Fibroblast of lung (primary cell): ENCODE measurements around the gene LRRC10B. TPM values are rescaled to one million over a fixed set of nuclear protein-coding genes. Genes with fewer than 3 reads are reported as not detected.
A peak's percentile ranks its signal among the peaks of the same experiment; 100 is the strongest.

Source experiments
- DNase-seq, 2 donors: peaks; one replicate each; pipeline versions ENCODE4 v3.0.0 to v3.0.0-alpha.2; 2010; ENCODE audit warnings: low read depth in 2 of 2
- H2AFZ ChIP-seq: 2 replicates; pipeline ENCODE4 v1.5.1; 2012; ENCODE audit warnings: low read length, control low read depth, inconsistent platforms
- H3K27ac ChIP-seq: 2 replicates; pipeline ENCODE4 v1.5.1; 2011; ENCODE audit warnings: low read length, control low read depth; ENCODE audit not compliant: insufficient read depth
- H3K27me3 ChIP-seq: 2 replicates; pipeline ENCODE4 v1.5.1; 2011; ENCODE audit warnings: mild to moderate bottlenecking, low read length; ENCODE audit not compliant: control insufficient read depth, insufficient read depth
- H3K36me3 ChIP-seq: 2 replicates; pipeline ENCODE4 v1.5.1; 2011; ENCODE audit warnings: low read length; ENCODE audit not compliant: control insufficient read depth, insufficient read depth
- H3K4me1 ChIP-seq: 2 replicates; pipeline ENCODE4 v1.5.1; 2011; ENCODE audit warnings: low read length; ENCODE audit not compliant: control insufficient read depth, insufficient read depth; ENCODE audit errors: extremely low read depth
- H3K4me2 ChIP-seq: 2 replicates; pipeline ENCODE4 v1.5.1; 2011; ENCODE audit warnings: low read length, control low read depth; ENCODE audit not compliant: insufficient read depth; ENCODE audit errors: extremely low read depth
- H3K4me3 ChIP-seq, 4 experiments: fragments of 200-600 bp in 1 of 4; sonication (generic) in 1 of 4; replicated peaks in 1 of 4; 2 replicates each; pipeline ENCODE4 v1.5.1; 2011 to 2016; ENCODE audit warnings: low read length in 4 of 4, low read depth in 3 of 4, mild to moderate bottlenecking in 3 of 4, control low read depth in 2 of 4, inconsistent platforms in 1 of 4, mixed read lengths in 1 of 4; ENCODE audit not compliant: insufficient read depth in 1 of 4; ENCODE audit errors: control extremely low read depth in 1 of 4
- H3K79me2 ChIP-seq: 2 replicates; pipeline ENCODE4 v1.5.1; 2012; ENCODE audit warnings: mild to moderate bottlenecking, low read length, inconsistent platforms; ENCODE audit not compliant: control insufficient read depth, insufficient read depth
- H3K9ac ChIP-seq: 2 replicates; pipeline ENCODE4 v1.5.1; 2011; ENCODE audit warnings: mild to moderate bottlenecking, low read length, control low read depth; ENCODE audit not compliant: insufficient read depth
- H3K9me3 ChIP-seq: 2 replicates; pipeline ENCODE4 v1.5.1; 2012; ENCODE audit warnings: low read depth, low read length; ENCODE audit not compliant: control insufficient read depth, insufficient read depth
- H4K20me1 ChIP-seq: 2 replicates; pipeline ENCODE4 v1.5.1; 2011; ENCODE audit warnings: low read length; ENCODE audit not compliant: control insufficient read depth, insufficient read depth; ENCODE audit errors: extremely low read depth
- EZH2 ChIP-seq: IDR thresholded peaks from 2 replicates; pipeline ENCODE4 v1.5.1; 2012; ENCODE audit warnings: low read length, control low read depth, mild to moderate bottlenecking; ENCODE audit errors: missing control alignments
- polyA plus RNA-seq, 2 donors: library from polyadenylated mRNA; depleted of rRNA in 1 of 2; stranded (reverse) in 1 of 2; unstranded in 1 of 2; fragments of >200 nt; gene quantifications; 2 replicates each; pipeline ENCODE4 v1.2.1, GENCODE V29; 2011 to 2012; ENCODE audit warnings: missing spikeins in 1 of 2
- total RNA-seq: library from RNA; depleted of rRNA; stranded (reverse); fragments of >200 nt; gene quantifications from 2 replicates; pipeline ENCODE4 v1.2.1, GENCODE V29; 2014
- TF ChIP-seq, protein P1 (sequence below), 2 donors: IDR thresholded peaks in 1 of 2; conservative IDR thresholded peaks in 1 of 2; 1 replicate in 1 of 2; 2 replicates in 1 of 2; pipeline ENCODE4 v1.5.1; 2011 to 2012; ENCODE audit warnings: low read length in 2 of 2, control low read depth in 1 of 2, inconsistent platforms in 1 of 2, low read depth in 1 of 2, mild to moderate bottlenecking in 1 of 2

The LRRC10B gene
- total and polyA plus RNA-seq, 2 donors (not counting 1 experiment from before 2014, with no cell fraction given) = 0.17 TPM; not detected in 1

DNA sequence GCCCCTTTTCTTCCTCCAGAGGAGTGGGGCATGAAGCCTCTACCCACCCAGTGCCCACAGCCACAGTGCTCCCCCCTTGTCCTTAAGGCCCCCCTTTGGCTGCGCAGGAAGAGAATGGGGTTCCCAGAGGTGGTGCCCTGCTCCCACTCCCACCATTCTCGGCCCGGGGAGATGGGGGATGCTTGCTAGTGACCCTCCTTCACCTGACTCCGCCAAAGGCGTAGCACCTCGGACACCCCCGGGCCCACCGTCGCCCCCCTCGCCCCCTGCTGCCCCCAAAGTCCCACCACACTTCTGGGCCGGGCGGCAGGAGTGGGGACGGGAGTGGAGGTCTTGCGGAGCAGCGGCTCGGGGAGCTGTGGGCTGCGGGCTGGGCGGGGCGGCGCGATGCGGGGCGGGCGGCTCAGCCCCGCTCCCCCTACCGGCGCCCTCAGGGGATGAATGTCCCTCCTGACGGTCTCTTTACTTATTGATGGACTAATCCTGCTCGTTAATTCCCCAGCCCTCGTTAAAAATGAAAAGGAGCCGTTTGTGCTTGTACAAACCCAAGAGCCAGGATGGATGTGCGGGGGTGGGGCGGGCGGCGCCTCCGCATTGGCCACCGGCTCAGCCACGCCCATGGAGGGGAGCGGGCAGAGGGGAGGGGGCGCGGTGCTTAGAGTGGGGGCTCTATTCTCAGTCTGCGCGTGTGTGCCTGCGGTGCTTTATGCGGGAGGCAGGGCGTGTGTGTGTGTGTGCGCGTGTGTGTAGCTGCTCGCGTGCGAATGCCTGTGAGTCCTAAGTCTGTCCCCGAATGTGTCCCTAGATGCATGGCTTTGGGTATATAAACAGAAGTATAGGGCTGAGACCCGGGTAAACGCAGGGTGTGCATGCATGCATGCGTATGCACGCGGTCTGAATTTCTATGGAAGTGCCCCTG is 46.8 kb downstream of the LRRC10B start:
- H2AFZ ChIP-seq = no peak overlapping the region
- no peak overlapping the region for H3K9ac ChIP-seq
- TF ChIP-seq EZH2 = peak; percentile 56
- TF ChIP-seq, protein P1, sequence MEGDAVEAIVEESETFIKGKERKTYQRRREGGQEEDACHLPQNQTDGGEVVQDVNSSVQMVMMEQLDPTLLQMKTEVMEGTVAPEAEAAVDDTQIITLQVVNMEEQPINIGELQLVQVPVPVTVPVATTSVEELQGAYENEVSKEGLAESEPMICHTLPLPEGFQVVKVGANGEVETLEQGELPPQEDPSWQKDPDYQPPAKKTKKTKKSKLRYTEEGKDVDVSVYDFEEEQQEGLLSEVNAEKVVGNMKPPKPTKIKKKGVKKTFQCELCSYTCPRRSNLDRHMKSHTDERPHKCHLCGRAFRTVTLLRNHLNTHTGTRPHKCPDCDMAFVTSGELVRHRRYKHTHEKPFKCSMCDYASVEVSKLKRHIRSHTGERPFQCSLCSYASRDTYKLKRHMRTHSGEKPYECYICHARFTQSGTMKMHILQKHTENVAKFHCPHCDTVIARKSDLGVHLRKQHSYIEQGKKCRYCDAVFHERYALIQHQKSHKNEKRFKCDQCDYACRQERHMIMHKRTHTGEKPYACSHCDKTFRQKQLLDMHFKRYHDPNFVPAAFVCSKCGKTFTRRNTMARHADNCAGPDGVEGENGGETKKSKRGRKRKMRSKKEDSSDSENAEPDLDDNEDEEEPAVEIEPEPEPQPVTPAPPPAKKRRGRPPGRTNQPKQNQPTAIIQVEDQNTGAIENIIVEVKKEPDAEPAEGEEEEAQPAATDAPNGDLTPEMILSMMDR (conservative IDR thresholded peaks at IDR 0.05 in 1 of 2, IDR thresholded peaks at IDR 0.05 in 1 of 2; ENCODE audit: low read depth in 1 of 2, low read length in 2 of 2) = peak in 1 of 2 donors; percentile 23
- DNase-seq = no peak
- H3K36me3 ChIP-seq = no peaks in the 10 kb centered on the region
- H3K27ac ChIP-seq = no peak overlapping the region
- H3K79me2 ChIP-seq = no peaks in the 10 kb centered on the region
- no peaks in the 10 kb centered on the region for H4K20me1 ChIP-seq
- H3K4me2 ChIP-seq = no peak overlapping the region
- peaks cover 41% of the 10 kb centered on the region for H3K27me3 ChIP-seq
- H3K4me3 ChIP-seq = peak overlapping the region in 1 of 4 experiments; percentile 10
- no peaks in the 10 kb centered on the region for H3K9me3 ChIP-seq
- peaks cover 5% of the 10 kb centered on the region for H3K4me1 ChIP-seq

DNA sequence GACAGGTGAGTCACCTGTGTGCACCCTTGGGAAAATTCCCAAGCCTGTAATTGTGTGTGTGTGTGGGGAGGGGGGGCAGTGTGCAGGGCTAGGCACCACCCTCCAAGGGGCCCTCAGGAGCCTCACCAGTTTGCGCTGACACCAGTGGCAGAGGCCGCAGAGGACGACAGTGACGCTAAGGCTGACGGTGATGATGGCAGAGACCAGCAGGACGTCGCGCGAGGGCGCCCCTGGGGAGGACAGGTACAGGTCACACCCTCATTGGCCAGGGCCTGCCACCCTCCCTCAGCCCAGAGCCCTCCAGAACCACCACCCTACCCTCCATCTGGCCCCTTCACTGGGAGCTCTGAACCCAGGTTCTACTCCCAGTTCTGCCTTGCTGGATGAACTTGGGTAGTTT is 47.4 kb downstream of the LRRC10B start:
- no peak overlapping the region for H3K9ac ChIP-seq
- no peaks in the 10 kb centered on the region for H3K9me3 ChIP-seq
- H3K27me3 ChIP-seq = peaks cover 46% of the 10 kb centered on the region
- no peak overlapping the region for H3K4me3 ChIP-seq
- no peak overlapping the region for H3K4me2 ChIP-seq
- no peaks in the 10 kb centered on the region for H3K79me2 ChIP-seq
- no peak for DNase-seq
- H2AFZ ChIP-seq = no peak overlapping the region
- no peaks in the 10 kb centered on the region for H3K36me3 ChIP-seq
- peaks cover 5% of the 10 kb centered on the region for H3K4me1 ChIP-seq
- H4K20me1 ChIP-seq = no peaks in the 10 kb centered on the region
- no peak overlapping the region for H3K27ac ChIP-seq
- TF ChIP-seq, protein P1 (conservative IDR thresholded peaks at IDR 0.05 in 1 of 2, IDR thresholded peaks at IDR 0.05 in 1 of 2; ENCODE audit: low read depth in 1 of 2, low read length in 2 of 2) = no peak
- peak; percentile 18 for TF ChIP-seq EZH2

DNA sequence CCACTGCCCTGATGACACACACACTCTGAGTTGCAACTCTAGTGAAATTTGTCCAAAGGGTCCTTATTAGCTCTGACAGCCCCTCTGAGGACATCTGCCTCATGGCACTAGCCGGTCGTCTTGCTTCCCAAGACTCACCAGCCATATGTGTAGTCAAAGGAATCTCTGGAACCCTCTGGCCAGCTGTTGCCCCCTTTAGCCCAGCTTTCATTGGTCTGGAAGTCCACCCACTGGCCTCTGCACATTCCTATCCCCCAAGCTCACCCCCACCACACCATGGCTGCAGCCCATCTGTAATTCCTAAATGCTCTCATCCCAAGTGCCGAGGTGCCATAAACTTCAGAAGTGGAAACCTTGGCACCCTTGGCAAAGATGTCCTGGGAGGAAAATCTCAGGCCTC is 48.1 kb downstream of the LRRC10B start:
- H3K36me3 ChIP-seq = no peaks in the 10 kb centered on the region
- no peak for DNase-seq
- no peaks in the 10 kb centered on the region for H3K9me3 ChIP-seq
- no peak overlapping the region for H3K4me3 ChIP-seq
- H3K79me2 ChIP-seq = no peaks in the 10 kb centered on the region
- H4K20me1 ChIP-seq = no peaks in the 10 kb centered on the region
- H3K4me2 ChIP-seq = no peak overlapping the region
- H3K9ac ChIP-seq = no peak overlapping the region
- no peak overlapping the region for H3K27ac ChIP-seq
- no peak overlapping the region for H2AFZ ChIP-seq
- TF ChIP-seq EZH2 = peak; percentile 9
- TF ChIP-seq, protein P1 (conservative IDR thresholded peaks at IDR 0.05 in 1 of 2, IDR thresholded peaks at IDR 0.05 in 1 of 2; ENCODE audit: low read depth in 1 of 2, low read length in 2 of 2) = no peak
- peaks cover 48% of the 10 kb centered on the region for H3K27me3 ChIP-seq
- peaks cover 3% of the 10 kb centered on the region for H3K4me1 ChIP-seq

Other genes with a start within 250 kb of the LRRC10B start
- 1.5 and 1.7 TPM in 2 replicates for gene VWCE, start 213.4 kb upstream of the LRRC10B start, total RNA-seq
- 0.30 and 0.68 TPM in 2 replicates for gene VWCE, start 213.4 kb upstream of the LRRC10B start, polyA plus RNA-seq
- 241 and 282 TPM in 2 replicates for gene DDB1, start 175.6 kb upstream of the LRRC10B start, total RNA-seq
- gene DDB1, start 175.6 kb upstream of the LRRC10B start, polyA plus RNA-seq = 289 and 298 TPM in 2 replicates
- 15.9 and 27.1 TPM in 2 replicates for gene TKFC, start 175.5 kb upstream of the LRRC10B start, total RNA-seq
- 11.5 and 15.9 TPM in 2 replicates for gene TKFC, start 175.5 kb upstream of the LRRC10B start, polyA plus RNA-seq
- 39.3 and 65.1 TPM in 2 replicates for gene CYB561A3, start 146.9 kb upstream of the LRRC10B start, total RNA-seq
- gene CYB561A3, start 146.9 kb upstream of the LRRC10B start, polyA plus RNA-seq = 43.9 and 48.3 TPM in 2 replicates
- gene TMEM138, start 146.4 kb upstream of the LRRC10B start, total RNA-seq = 20.0 and 30.2 TPM in 2 replicates
- gene TMEM138, start 146.4 kb upstream of the LRRC10B start, polyA plus RNA-seq = 78.0 and 95.9 TPM in 2 replicates
- gene TMEM216, start 116.2 kb upstream of the LRRC10B start, total RNA-seq = 10.4 and 12.3 TPM in 2 replicates
- 14.1 and 18.4 TPM in 2 replicates for gene TMEM216, start 116.2 kb upstream of the LRRC10B start, polyA plus RNA-seq
- gene CPSF7, start 78.8 kb upstream of the LRRC10B start, total RNA-seq = 14.4 and 18.0 TPM in 2 replicates
- gene CPSF7, start 78.8 kb upstream of the LRRC10B start, polyA plus RNA-seq = 38.1 and 53.6 TPM in 2 replicates
- 34.4 and 61.8 TPM in 2 replicates for gene SDHAF2, start 78.6 kb upstream of the LRRC10B start, total RNA-seq
- 65.3 and 68.8 TPM in 2 replicates for gene SDHAF2, start 78.6 kb upstream of the LRRC10B start, polyA plus RNA-seq
- 9.2 and 25.9 TPM in 2 replicates for gene SYT7, start 72.3 kb downstream of the LRRC10B start, total RNA-seq
- 2.5 and 7.1 TPM in 2 replicates for gene SYT7, start 72.3 kb downstream of the LRRC10B start, polyA plus RNA-seq
- 1.3 and 2.0 TPM in 2 replicates for gene DAGLA, start 171.6 kb downstream of the LRRC10B start, total RNA-seq
- 1.00 and 1.4 TPM in 2 replicates for gene DAGLA, start 171.6 kb downstream of the LRRC10B start, polyA plus RNA-seq
- under 0.01 and 0.17 TPM in 2 replicates for gene MYRF, start 243.9 kb downstream of the LRRC10B start, total RNA-seq
- 0.10 and 0.11 TPM in 2 replicates for gene MYRF, start 243.9 kb downstream of the LRRC10B start, polyA plus RNA-seq